ENCODE results near the gene OTUD1. TPM values are rescaled to one million over a fixed set of nuclear protein-coding genes. Genes with fewer than 3 reads are reported as not detected.

OTUD1 gene
- total RNA-seq, 1 experiment from 2014 or later: 3.8 TPM

DNA sequence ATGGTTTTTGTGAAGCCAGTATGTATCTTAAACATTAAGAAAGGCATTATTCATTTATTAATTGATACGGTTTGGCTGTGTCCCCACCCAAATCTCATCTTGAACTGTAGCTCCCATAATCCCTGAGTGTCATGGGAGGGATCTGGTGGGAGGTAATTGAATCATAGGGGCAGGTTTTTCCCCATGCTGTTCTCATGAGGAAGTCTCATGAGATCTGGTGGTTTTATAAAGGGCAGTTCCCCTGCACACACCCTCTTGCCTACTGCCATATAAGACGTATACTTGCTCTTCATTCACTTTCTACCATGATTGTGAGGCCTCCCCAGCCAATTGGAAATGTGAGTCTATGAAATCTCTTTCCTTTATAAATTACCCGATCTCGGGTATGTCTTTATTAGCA lies 28.1 kb downstream of the OTUD1 start:
- Histone ChIP-seq H3K4me2 (ENCODE audit: insufficient read depth, insufficient read length, low read length) (no peak overlapping the region), H2AFZ (ENCODE audit: low read length) (no peak overlapping the region), H2BK15ac (ENCODE audit: low read depth, low read length) (no peak overlapping the region), H2BK5ac (ENCODE audit: insufficient read length, low read length) (no peak overlapping the region), H3T11ph (ENCODE audit: low read length) (no peak overlapping the region), H3K27ac (ENCODE audit: insufficient read length, low read depth, low read length) (no peak overlapping the region), H4K5ac (ENCODE audit: insufficient read length, low read depth, low read length) (no peak overlapping the region), H2BK120ac (ENCODE audit: low read depth, low read length, poor library complexity, severe bottlenecking) (no peak overlapping the region), H3K27me3 (ENCODE audit: insufficient read depth, low read length) (no peaks in the 10 kb centered on the region), H3K14ac (ENCODE audit: insufficient read depth, low read length) (no peak overlapping the region), H3K23ac (ENCODE audit: insufficient read length, low read depth, low read length) (no peak overlapping the region), H3K79me2 (ENCODE audit: insufficient read depth, low read length) (no peaks in the 10 kb centered on the region), H3K79me1 (ENCODE audit: insufficient read depth, low read depth, low read length, poor library complexity, severe bottlenecking) (no peaks in the 10 kb centered on the region), H2AK5ac (ENCODE audit: insufficient read length, low read length) (no peak overlapping the region), H2BK20ac (ENCODE audit: low read depth, low read length, poor library complexity, severe bottlenecking) (no peak overlapping the region), H3K4ac (ENCODE audit: low read depth, low read length) (no peak overlapping the region), H4K91ac (ENCODE audit: insufficient read length, low read depth, low read length) (no peak overlapping the region), H3K18ac (ENCODE audit: insufficient read length, low read depth, low read length) (no peak overlapping the region), H3K56ac (ENCODE audit: insufficient read length, low read depth, low read length) (no peak overlapping the region), H3K9ac (ENCODE audit: extremely low read depth, insufficient read length, low read length) (no peak overlapping the region), H4K20me1 (ENCODE audit: control insufficient read depth, insufficient read depth, insufficient read length) (no peaks in the 10 kb centered on the region), H3K4me1 (ENCODE audit: insufficient read depth, low read length) (no peaks in the 10 kb centered on the region), H2BK12ac (ENCODE audit: insufficient read length, low read depth, low read length) (no peak overlapping the region), H4K8ac (replicated peaks; ENCODE audit: insufficient read length, low read depth, low read length) (no peak overlapping the region), H3K9me3 (ENCODE audit: control insufficient read depth, low read depth, low read length) (no peaks in the 10 kb centered on the region), H3K23me2 (ENCODE audit: insufficient read length, low read depth, low read length, poor library complexity, severe bottlenecking) (no peaks in the 10 kb centered on the region)
- H3K4me1 Mint-ChIP-seq: peaks cover 15 to 16% of the 10 kb centered on the region in 2 experiments
- no peak overlapping the region for H3K27ac Mint-ChIP-seq
- no peak for DNase-seq
- H3K4me3 Mint-ChIP-seq: no peak overlapping the region
- no CpG with 5 or more reads among the region's 4 CpGs for WGBS (ENCODE audit: extremely low coverage, insufficient read length, low lambda C conversion rate)
- H3K36me3 Mint-ChIP-seq (ENCODE audit: insufficient read depth in 1 of 3, low read depth in 3 of 3): no peaks in the 10 kb centered on the region
- TF ChIP-seq, protein P1, sequence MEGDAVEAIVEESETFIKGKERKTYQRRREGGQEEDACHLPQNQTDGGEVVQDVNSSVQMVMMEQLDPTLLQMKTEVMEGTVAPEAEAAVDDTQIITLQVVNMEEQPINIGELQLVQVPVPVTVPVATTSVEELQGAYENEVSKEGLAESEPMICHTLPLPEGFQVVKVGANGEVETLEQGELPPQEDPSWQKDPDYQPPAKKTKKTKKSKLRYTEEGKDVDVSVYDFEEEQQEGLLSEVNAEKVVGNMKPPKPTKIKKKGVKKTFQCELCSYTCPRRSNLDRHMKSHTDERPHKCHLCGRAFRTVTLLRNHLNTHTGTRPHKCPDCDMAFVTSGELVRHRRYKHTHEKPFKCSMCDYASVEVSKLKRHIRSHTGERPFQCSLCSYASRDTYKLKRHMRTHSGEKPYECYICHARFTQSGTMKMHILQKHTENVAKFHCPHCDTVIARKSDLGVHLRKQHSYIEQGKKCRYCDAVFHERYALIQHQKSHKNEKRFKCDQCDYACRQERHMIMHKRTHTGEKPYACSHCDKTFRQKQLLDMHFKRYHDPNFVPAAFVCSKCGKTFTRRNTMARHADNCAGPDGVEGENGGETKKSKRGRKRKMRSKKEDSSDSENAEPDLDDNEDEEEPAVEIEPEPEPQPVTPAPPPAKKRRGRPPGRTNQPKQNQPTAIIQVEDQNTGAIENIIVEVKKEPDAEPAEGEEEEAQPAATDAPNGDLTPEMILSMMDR (conservative IDR thresholded peaks at IDR 0.05): no peak
- no peaks in the 10 kb centered on the region for H3K9me3 Mint-ChIP-seq
- no peaks in the 10 kb centered on the region; the same call in 1 of the 2 replicates for H3K27me3 Mint-ChIP-seq (ENCODE audit: low read depth)
